HG03558 (cell line): ENCODE results near the gene UBTD2.
"Not testable (repeated sequence)": the region's sequence is repeated elsewhere in the genome, so short reads cannot be mapped to it uniquely, and the experiment has no call there.

ENCODE experiments used
- ATAC-seq: cut with Tn5 transposase; IDR thresholded peaks from one replicate; pipeline ENCODE4 v1.9.1; 2021; ENCODE audit warnings: moderate number of reproducible peaks; ENCODE audit not compliant: unreplicated experiment; ENCODE audit errors: extremely low read depth

UBTD2 gene

GRCh38 chr5:172252501-172252900 is 31.1 kb downstream of the UBTD2 start:
- no peak for ATAC-seq

DNA sequence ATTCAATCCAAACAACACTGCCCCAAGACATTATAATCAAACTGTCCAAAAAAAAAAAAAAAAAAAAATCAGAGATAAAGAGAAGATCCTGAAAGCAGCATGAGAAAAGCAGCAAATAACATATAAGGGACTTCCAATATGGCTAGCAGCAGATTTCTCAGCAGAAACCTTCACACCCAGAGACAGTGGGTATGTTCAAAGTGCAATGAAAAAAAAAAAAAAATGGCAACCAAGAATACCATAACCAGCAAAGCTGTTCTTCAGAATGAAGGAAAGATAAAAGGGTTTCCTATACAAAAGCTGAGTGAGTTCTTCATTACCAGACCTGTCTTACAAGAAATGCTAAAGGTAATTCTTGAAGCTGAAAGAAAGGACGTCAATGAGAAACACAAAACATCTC is 32.1 kb downstream of the UBTD2 start:
- ATAC-seq = no peak

DNA sequence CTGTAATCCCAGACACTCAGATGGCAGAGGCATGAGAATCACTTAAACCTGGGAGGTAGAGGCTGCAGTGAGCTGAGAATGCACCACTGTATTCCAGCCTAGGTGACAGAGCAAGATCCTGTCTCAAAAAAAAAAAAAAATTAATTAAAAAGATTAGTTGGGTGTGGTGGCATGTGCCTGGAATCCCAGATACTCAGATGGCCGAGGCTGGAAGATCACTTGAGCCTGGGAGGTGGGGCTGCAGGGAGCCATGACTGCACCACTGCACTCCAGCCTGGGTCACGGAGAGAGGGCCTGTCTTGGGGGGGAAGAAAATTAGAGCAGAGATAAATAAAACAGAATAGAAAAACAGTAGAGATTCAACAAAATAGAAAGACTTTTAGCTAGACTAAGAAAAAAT is 34.9 kb downstream of the UBTD2 start:
- no peak for ATAC-seq

GRCh38 chr5:172245703-172246125 is 37.9 kb downstream of the UBTD2 start:
- ATAC-seq = no peak

DNA sequence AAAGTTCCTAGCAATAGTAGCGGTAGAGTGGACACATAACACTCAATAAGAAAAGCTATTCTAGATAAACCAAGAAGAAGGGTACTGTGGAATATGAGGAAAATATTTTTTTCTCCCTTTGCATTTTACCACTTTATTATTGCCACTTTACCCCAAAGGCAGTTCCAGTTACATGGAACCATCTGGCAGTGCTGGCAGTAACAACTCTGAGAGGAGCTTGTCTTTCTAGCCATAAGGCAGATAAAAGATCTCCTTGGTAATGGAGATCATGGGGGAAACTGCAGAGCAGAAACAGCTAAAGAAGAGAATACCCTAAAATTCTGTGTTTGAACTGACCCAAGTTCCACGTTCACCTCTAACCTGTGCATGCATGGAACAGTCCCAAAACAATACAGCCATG is 38.5 kb downstream of the UBTD2 start:
- no peak for ATAC-seq

GRCh38 chr5:172243302-172243701 is 40.3 kb downstream of the UBTD2 start:
- no peak for ATAC-seq

- no peak for ATAC-seq
Measured at GRCh38 chr5:172238334-172238733, 45.2 kb downstream of the UBTD2 start.

- no peak for ATAC-seq
Measured at GRCh38 chr5:172235827-172236736, 47.5 kb downstream of the UBTD2 start.

DNA sequence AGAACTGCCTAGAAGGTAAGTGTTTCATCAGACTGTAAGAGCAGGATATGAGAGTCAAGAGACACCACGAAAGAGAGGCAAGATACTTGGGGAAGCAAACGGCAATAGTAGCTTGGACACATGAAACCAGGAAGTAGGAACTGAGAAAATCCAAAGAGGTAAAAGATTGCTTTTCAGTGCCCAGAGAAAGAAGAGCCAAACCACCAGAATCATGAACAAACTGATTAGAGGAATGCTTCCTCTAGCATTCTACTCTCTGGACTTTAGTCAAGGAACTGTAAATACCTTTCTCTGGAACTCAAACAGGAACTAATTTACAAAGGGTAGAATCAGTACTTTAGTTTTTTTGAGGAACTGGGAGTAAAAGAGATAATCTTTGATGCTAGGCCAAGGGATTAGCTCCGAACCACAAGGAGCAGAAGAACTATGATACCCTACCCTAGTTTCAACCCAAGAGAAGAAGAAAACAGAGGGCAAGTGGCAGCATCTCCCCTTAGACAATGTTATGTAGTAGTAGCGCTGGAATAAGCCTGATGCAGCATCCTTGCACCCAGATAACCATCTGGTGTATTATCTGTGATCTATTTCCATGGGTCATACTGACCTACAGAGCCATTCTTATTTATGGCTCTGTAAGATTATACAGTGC is 48.3 kb downstream of the UBTD2 start:
- ATAC-seq = no peak

DNA sequence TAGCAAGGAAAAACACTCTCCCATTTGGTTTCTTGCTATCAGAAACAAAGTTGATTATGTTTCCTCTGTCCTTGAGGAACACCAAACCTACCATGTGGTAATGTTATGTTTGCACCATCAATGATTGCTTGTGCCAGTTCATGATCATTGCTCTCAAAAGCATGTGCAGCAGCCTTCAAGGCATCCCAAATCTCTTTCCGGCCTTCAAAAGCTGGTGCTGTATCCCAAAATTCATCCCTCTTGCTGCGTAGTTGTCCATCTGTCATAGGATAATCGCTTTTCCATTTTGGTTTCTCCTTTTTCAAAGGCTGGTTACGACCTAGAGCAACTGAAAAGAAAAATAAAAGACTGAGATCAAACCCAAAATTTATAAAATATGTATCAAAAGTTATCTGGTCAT is 49.5 kb downstream of the UBTD2 start:
- ATAC-seq = no peak

DNA sequence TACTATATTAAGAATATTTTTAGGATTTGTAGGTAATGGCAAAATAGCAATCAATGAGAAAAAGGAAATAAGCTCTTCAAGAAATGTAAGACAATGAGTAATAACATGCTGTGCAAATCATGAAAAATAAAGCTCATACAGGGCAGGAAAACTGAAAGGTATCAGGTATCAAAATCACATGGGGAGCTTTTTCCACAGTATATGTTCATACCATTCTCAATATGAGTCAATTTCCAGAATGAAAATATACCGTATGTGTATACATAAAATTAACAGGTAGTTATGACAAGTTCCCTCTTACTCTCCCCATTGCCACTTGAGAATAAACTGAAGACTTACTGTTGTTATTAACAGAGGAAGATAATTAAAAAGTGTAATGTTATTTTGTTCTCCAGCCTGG is 53.7 kb downstream of the UBTD2 start:
- ATAC-seq = no peak

DNA sequence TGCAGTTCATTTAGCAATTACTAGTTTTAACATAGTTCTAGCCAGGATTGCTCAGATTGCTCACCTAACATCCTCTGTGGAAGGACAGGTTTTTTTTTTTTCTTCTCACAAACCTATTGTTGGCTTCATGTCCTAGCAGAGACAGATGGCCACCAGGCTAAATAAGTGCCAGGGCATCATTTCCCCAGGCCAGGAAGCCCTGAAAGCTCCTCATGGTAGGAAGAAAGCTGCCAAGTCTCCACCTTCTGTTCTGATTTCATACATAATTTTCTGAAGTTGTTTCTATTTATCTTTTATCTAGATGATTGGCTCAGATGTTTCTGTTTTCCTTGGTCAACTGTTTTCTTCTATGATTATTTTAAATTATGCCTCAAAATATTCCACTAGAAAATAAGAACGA is 58.6 kb downstream of the UBTD2 start:
- no peak for ATAC-seq

DNA sequence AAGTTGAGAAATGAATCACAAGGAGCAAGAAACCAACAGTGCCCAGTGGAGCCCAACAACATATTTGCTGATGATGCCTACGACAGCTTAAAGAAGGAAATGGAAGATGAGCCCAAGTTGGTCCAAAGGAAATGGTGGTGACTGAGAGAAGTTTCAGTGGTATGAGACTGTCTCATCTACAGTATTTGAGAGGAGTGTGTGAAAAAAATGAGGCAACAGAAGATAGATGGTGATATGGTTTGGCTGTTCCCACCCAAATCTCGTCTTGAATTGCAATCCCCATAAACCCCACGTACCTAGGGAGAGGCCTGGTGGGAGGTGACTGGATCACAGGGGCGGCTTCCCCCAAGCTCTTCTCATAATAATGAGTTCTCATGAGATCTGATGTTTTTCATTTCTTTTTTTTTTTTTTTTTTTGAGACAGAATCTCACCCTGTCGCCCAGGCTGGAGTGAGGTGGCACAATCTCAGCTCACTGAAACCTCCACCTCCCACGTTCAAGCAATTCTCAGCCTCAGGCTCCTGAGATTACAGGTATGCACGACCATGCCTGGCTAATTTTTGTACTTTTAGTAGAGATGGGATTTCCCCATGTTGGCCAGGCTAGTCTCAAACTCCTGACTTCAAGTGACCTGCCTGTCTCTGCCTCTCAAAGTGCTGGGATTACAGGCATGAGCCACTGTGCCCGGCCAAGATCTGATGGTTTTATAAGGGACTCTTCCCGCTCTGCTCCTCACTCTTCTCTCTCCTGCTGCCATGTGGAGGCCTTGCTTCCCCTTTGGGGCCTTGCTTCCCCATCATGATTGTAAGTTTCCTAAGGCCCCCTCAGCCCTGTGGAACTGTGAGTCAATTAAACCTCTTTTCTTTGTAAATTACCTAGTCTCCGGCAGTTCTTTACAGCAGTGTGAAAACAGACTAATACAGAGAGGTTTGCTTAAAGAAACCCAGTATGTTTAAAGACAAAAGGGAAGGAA is 59.4 kb downstream of the UBTD2 start:
- peak; percentile 63 for ATAC-seq

- no peak for ATAC-seq
Measured at GRCh38 chr5:172219296-172219695, 64.3 kb downstream of the UBTD2 start.

GRCh38 chr5:172216345-172216744 is 67.2 kb downstream of the UBTD2 start:
- no peak for ATAC-seq

DNA sequence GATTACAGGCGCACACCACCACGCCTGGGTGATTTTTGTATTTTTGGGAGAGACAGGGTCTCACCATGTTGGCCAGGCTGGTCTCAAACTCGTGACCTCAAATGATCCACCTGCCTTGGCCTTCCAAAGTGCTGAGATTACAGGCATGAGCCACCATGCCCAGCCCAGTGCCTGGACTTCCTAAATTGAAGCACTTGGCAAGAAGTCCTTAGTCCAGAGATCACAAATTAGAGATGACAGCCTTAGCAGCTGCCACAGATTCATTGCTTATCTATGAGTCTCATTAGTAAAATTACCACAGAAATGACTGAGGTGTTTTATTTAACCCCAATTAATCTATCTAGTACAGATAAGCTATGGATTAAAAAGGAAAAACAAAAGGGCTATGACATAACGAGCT is 70.4 kb downstream of the UBTD2 start:
- no peak for ATAC-seq

DNA sequence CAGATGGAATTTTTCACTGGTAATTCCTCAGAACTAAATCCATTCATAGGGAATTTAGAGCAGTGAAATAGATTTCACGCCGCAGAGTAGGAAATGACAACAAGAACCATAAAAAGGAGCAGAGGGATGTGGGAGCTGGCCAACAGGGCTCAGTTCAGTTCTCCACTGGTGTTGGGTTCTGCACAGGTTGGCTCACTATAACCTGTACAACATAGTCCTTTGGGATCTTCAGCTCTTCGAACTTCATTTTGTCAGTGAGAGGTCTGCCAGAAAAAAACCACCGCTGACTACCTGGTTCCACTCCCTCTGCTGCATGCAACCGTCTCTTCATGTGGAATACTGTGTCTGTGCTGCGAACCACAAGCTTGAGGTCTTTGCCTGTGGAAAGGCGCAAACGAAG is 71.9 kb downstream of the UBTD2 start:
- ATAC-seq = no peak

DNA sequence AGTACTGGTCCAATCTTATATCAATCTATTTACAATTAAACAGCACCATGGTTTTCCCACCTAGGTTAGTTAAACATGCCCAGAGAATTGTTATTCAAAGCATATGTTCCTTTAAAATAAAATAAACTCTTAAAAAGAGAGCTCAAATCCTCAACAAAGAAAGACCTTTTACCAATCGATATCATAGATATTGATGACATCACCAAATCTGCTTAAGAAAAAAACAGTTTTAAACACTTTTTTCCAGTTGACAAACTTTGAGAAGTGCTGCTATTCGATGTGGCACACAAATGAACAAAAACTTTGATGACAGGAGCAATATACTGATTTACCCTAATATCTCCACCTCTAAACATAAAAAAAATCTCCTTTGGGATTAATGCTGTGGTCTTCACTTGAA is 73.8 kb downstream of the UBTD2 start:
- ATAC-seq = no peak

DNA sequence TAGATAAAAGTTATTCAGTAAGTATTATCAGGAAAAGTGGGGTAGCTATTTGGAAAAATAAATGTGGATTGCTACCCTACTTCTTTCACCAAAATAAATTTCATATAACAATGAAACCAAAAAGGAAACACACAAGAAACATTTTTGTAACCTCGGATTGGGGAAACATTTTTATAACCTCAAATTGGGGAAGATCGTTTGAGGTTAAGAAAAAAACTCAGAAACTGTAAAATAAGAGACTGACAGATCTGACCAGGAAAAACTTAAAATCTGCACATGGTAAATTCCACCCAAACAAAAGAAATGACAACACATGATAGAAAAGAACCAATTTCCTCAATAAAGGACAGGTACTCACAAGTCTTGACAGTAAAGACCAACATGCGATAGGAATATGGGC is 76.1 kb downstream of the UBTD2 start:
- ATAC-seq = no peak

GRCh38 chr5:172205984-172206383 is 77.6 kb downstream of the UBTD2 start:
- not testable (repeated sequence) for ATAC-seq

GRCh38 chr5:172200476-172200875 is 83.1 kb downstream of the UBTD2 start:
- no peak for ATAC-seq
